Measurements from ENCODE around the gene PDCL3.

The PDCL3 gene

GRCh38 chr2:100561191-100561590, 1.6 kb upstream of the PDCL3 start:
- no peak for DNase-seq

GRCh38 chr2:100563407-100564247, 834 bp downstream of the PDCL3 start:
- peak in 1 of 2 experiments; percentile 12 for DNase-seq

- DNase-seq = no peak
Observed at GRCh38 chr2:100568989-100569388, 6.2 kb downstream of the PDCL3 start.

GRCh38 chr2:100571668-100572067, 8.9 kb downstream of the PDCL3 start:
- no peak for DNase-seq

GRCh38 chr2:100577777-100578176, 15.0 kb downstream of the PDCL3 start:
- no peak for DNase-seq

- DNase-seq = no peak
Observed at GRCh38 chr2:100580367-100581276, 17.8 kb downstream of the PDCL3 start.

GRCh38 chr2:100581277-100581612, 18.5 kb downstream of the PDCL3 start:
- DNase-seq = no peak

GRCh38 chr2:100584816-100585215, 22.0 kb downstream of the PDCL3 start:
- no peak for DNase-seq

- DNase-seq = no peak
Observed at GRCh38 chr2:100588071-100588786, 25.4 kb downstream of the PDCL3 start.

- DNase-seq = no peak
Observed at GRCh38 chr2:100589527-100589926, 26.7 kb downstream of the PDCL3 start.

- DNase-seq = no peak
Observed at GRCh38 chr2:100592226-100592625, 29.4 kb downstream of the PDCL3 start.

- DNase-seq = no peak
Observed at GRCh38 chr2:100596465-100596864, 33.7 kb downstream of the PDCL3 start.

- no peak for DNase-seq
Observed at GRCh38 chr2:100599566-100599965, 36.8 kb downstream of the PDCL3 start.

GRCh38 chr2:100601661-100602060, 38.9 kb downstream of the PDCL3 start:
- no peak for DNase-seq

- DNase-seq = no peak
Observed at GRCh38 chr2:100603414-100603813, 40.6 kb downstream of the PDCL3 start.

GRCh38 chr2:100603948-100604633, 41.3 kb downstream of the PDCL3 start:
- no peak for DNase-seq

- no peak for DNase-seq
Observed at GRCh38 chr2:100606332-100606725, 43.5 kb downstream of the PDCL3 start.

- DNase-seq = peak; percentile 21 to 43
Observed at GRCh38 chr2:100606726-100607343, 44.0 kb downstream of the PDCL3 start.

- DNase-seq = peak; percentile 26 to 78
Observed at GRCh38 chr2:100610381-100610831, 47.6 kb downstream of the PDCL3 start.

- DNase-seq = no peak
Observed at GRCh38 chr2:100611079-100612029, 48.6 kb downstream of the PDCL3 start.

Data from NCI-H526 (cell line).